T1000 (cell line): ENCODE measurements around the gene LARP4B.
"Not testable (repeated sequence)": the region's sequence is repeated elsewhere in the genome, so short reads cannot be mapped to it uniquely, and the experiment has no call there.

Source experiments
- DNase-seq: peaks from one replicate; lab custom pipeline; 2025; ENCODE audit warnings: mixed read lengths; lab: John Stamatoyannopoulos, UW

LARP4B gene

GRCh38 chr10:786633-787474 is 144.7 kb downstream of the LARP4B start:
- no peak for DNase-seq

- no peak for DNase-seq
Observed at GRCh38 chr10:785861-786214, 145.7 kb downstream of the LARP4B start.

GRCh38 chr10:785089-785860 is 146.2 kb downstream of the LARP4B start:
- DNase-seq = no peak

- DNase-seq = peak; percentile 46
Observed at GRCh38 chr10:784403-785088, 147.0 kb downstream of the LARP4B start.

- DNase-seq = no peak
Observed at GRCh38 chr10:782751-783648, 148.5 kb downstream of the LARP4B start.

GRCh38 chr10:780536-781524 is 150.7 kb downstream of the LARP4B start:
- no peak for DNase-seq

GRCh38 chr10:778626-779330 is 152.7 kb downstream of the LARP4B start:
- no peak for DNase-seq

GRCh38 chr10:777913-778479 is 153.5 kb downstream of the LARP4B start:
- DNase-seq = no peak

- no peak for DNase-seq
Observed at GRCh38 chr10:776772-777171, 154.7 kb downstream of the LARP4B start.

- DNase-seq = no peak
Observed at GRCh38 chr10:775245-776075, 156.0 kb downstream of the LARP4B start.

- no peak for DNase-seq
Observed at GRCh38 chr10:774661-775244, 156.8 kb downstream of the LARP4B start.

GRCh38 chr10:774223-774622 is 157.3 kb downstream of the LARP4B start:
- DNase-seq = no peak

GRCh38 chr10:773562-774161 is 157.8 kb downstream of the LARP4B start:
- no peak for DNase-seq

- no peak for DNase-seq
Observed at GRCh38 chr10:772227-772637, 159.3 kb downstream of the LARP4B start.

GRCh38 chr10:771647-772046 is 159.9 kb downstream of the LARP4B start:
- DNase-seq = no peak

GRCh38 chr10:770975-771374 is 160.5 kb downstream of the LARP4B start:
- DNase-seq = no peak

GRCh38 chr10:770048-770712 is 161.3 kb downstream of the LARP4B start:
- not testable (repeated sequence) for DNase-seq
